HEK293 (cell line): Measurements from ENCODE around the gene CIITA.

Experiments used
- ZNF174 ChIP-seq: fragments of 450-650 bp; formaldehyde crosslinking; IDR thresholded peaks from 2 replicates; pipeline ENCODE4 v1.5.0; 2017; ENCODE audit warnings: missing biosample characterization, mild to moderate bottlenecking, missing genetic modification characterization
- ZNF175 ChIP-seq: fragments of 450-650 bp; formaldehyde crosslinking; IDR thresholded peaks from 2 replicates; pipeline ENCODE4 v1.5.1; 2016; ENCODE audit warnings: missing biosample characterization, missing genetic modification characterization
- ZNF660 ChIP-seq: fragments of 450-650 bp; IDR thresholded peaks from 2 replicates; pipeline ENCODE4 v1.5.1; 2018; ENCODE audit warnings: missing biosample characterization, mild to moderate bottlenecking, missing genetic modification characterization
- TF ChIP-seq, protein P1 (sequence below): fragments of 450-650 bp; formaldehyde crosslinking; IDR thresholded peaks from 2 replicates; pipeline ENCODE4 v1.5.1; 2016; ENCODE audit warnings: missing biosample characterization, missing genetic modification characterization

DNA sequence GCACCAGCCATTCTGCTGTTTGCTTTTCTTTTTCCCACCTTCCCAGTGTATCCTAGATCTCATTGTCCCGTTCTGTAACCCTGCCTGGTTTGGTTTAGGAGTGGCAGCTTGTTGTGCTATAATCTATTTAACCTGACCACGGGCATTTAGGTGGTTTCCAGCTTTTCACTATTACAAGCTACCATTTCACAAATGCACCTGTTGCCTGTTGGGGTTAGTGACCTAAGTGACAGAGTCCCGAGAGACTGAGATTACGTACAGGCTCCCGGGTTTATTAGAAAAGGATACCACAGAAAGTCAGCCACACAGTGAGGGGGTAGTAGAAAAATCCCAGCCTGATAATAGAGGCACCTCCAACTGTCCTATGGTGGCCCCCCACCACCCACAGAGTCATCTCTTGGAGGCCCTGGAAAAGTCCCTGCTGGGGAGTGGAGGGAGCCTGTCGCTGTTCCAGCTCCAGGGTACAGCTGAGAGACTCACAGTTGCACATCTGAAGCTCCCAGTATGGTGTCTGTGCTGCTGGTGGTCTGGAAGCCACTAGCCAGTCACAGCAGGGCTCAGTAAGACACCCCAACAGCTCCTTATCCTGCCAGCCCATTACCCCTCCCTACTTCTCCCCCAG lies 88.5 kb downstream of the CIITA start:
- TF ChIP-seq ZNF175 (tag by site-specific recombination) (no peak), ZNF174 (tag by site-specific recombination) (no peak), ZNF660 (tag by site-specific recombination) (no peak)
- TF ChIP-seq, protein P1, sequence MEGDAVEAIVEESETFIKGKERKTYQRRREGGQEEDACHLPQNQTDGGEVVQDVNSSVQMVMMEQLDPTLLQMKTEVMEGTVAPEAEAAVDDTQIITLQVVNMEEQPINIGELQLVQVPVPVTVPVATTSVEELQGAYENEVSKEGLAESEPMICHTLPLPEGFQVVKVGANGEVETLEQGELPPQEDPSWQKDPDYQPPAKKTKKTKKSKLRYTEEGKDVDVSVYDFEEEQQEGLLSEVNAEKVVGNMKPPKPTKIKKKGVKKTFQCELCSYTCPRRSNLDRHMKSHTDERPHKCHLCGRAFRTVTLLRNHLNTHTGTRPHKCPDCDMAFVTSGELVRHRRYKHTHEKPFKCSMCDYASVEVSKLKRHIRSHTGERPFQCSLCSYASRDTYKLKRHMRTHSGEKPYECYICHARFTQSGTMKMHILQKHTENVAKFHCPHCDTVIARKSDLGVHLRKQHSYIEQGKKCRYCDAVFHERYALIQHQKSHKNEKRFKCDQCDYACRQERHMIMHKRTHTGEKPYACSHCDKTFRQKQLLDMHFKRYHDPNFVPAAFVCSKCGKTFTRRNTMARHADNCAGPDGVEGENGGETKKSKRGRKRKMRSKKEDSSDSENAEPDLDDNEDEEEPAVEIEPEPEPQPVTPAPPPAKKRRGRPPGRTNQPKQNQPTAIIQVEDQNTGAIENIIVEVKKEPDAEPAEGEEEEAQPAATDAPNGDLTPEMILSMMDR (tag by site-specific recombination): no peak
